ENCODE measurements around the gene USP11. TPM values are rescaled to one million over a fixed set of nuclear protein-coding genes. Genes with fewer than 3 reads are reported as not detected.

The USP11 gene
- total RNA-seq, 1 experiment from 2014 or later = 61.2 TPM

- ChIA-PET POLR2A (no interaction called here), CTCF (no interaction called here)
- Histone ChIP-seq H3K9me3 (no peaks in the 10 kb centered on the region), H3K4me1 (0 out of 2 replicates have a peak, but pooled peaks cover 3% of the 10 kb centered on the region), H3K27me3 (replicated peaks; ENCODE audit: control insufficient read depth, insufficient read depth, low read length) (no peaks in the 10 kb centered on the region), H3K36me3 (ENCODE audit: control insufficient read depth, insufficient read depth, low read length) (no peaks in the 10 kb centered on the region; the same call in none of the 2 replicates), H3K4me3 (ENCODE audit: low read depth, low read length) (no peak overlapping the region)
- Mint-ChIP-seq H3K9me3 (ENCODE audit: unreplicated experiment) (no peaks in the 10 kb centered on the region), H3K27me3 (ENCODE audit: insufficient read depth, unreplicated experiment) (no peaks in the 10 kb centered on the region), H3K4me1 (ENCODE audit: low read depth, unreplicated experiment) (no peaks in the 10 kb centered on the region), H3K36me3 (ENCODE audit: insufficient read depth, unreplicated experiment) (peaks cover 52% of the 10 kb centered on the region), H3K4me3 (ENCODE audit: unreplicated experiment) (no peak overlapping the region), H3K27ac (ENCODE audit: unreplicated experiment) (no peak overlapping the region)
- DNase-seq = no peak
- TF ChIP-seq CTCF (IDR thresholded peaks at IDR 0.05; ENCODE audit: insufficient read depth in 1 of 2, low read depth in 1 of 2, low read length in 1 of 2, severe bottlenecking in 1 of 2, unreplicated experiment in 1 of 2) = no peak
- TSS peak; percentile 48 for BruUV-seq (replicated peaks)
- intact Hi-C loops (cut with micrococcal nuclease; ENCODE audit: unreplicated experiment) = no loop called here
Measured at GRCh38 chrX:47186096-47186740, 46.6 kb upstream of the USP11 start.

DNA sequence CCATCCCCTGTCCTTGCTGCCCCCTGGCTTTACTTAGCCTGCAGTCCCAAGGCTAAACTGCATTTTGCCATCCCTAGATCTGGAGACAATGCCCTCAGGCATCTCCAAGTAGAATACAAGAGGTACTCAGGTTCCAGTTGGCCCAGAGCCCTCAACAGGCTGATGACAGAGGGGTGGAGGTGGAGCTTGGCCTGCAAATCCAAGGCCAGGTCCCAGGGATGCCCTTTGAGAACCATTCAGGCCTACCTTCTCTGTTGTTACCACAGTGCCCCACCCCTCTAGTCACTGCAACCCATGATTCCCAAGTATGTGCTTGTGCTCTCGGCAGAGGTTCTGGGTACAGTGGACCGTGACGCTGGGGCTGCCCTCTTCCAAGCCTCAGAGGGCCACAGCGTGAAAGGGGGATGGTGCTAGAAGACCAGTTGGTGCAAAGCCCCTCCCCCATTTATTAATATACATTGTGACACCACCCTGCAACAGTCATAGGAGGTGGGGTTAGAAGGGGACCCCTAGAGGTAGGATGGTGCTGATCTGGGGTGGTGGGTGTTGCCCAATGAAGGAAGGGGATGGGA is 45.6 kb upstream of the USP11 start:
- Mint-ChIP-seq H3K36me3 (ENCODE audit: insufficient read depth, unreplicated experiment) (peaks cover 45% of the 10 kb centered on the region), H3K27ac (ENCODE audit: unreplicated experiment) (no peak overlapping the region), H3K4me3 (ENCODE audit: unreplicated experiment) (no peak overlapping the region), H3K9me3 (ENCODE audit: unreplicated experiment) (no peaks in the 10 kb centered on the region), H3K4me1 (ENCODE audit: low read depth, unreplicated experiment) (no peaks in the 10 kb centered on the region), H3K27me3 (ENCODE audit: insufficient read depth, unreplicated experiment) (no peaks in the 10 kb centered on the region)
- CTCF ChIA-PET = no interaction called here
- POLR2A ChIA-PET = no interaction called here
- H3K27me3 ChIP-seq (replicated peaks; ENCODE audit: control insufficient read depth, insufficient read depth, low read length) = no peaks in the 10 kb centered on the region
- no peaks in the 10 kb centered on the region; the same call in none of the 2 replicates for H3K36me3 ChIP-seq (ENCODE audit: control insufficient read depth, insufficient read depth, low read length)
- no peak overlapping the region for H3K4me3 ChIP-seq (ENCODE audit: low read depth, low read length)
- H3K9me3 ChIP-seq = no peaks in the 10 kb centered on the region
- intact Hi-C loops (cut with micrococcal nuclease; ENCODE audit: unreplicated experiment) = no loop called here
- no TSS peak for BruUV-seq (replicated peaks)
- no peak for TF ChIP-seq CTCF (IDR thresholded peaks at IDR 0.05; ENCODE audit: insufficient read depth in 1 of 2, low read depth in 1 of 2, low read length in 1 of 2, severe bottlenecking in 1 of 2, unreplicated experiment in 1 of 2)
- 0 out of 2 replicates have a peak, but pooled peaks cover 3% of the 10 kb centered on the region for H3K4me1 ChIP-seq
- no peak for DNase-seq

DNA sequence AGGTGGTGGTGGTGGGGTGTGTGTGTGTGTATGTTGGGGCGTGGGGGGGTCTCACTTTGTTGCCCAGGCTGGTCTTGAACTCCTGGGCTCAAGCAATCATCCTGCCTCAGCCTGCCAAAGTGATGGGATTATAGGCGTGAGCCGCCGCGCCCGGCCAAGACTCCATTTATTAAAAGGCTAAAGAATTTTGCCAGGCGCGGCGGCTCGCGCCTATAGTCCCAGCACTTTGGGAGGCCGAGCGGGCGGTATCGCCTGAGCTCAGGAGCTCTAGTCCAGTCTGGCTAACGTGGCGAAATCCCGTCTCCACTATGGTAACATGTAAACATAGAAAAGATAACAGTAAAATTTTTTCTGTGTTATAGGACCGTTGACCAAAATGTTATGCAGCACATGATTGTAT is 42.9 kb upstream of the USP11 start:
- DNase-seq = no peak
- Mint-ChIP-seq H3K4me3 (ENCODE audit: unreplicated experiment) (no peak overlapping the region), H3K27me3 (ENCODE audit: insufficient read depth, unreplicated experiment) (no peaks in the 10 kb centered on the region), H3K27ac (ENCODE audit: unreplicated experiment) (no peak overlapping the region), H3K9me3 (ENCODE audit: unreplicated experiment) (no peaks in the 10 kb centered on the region), H3K36me3 (ENCODE audit: insufficient read depth, unreplicated experiment) (peaks cover 39% of the 10 kb centered on the region), H3K4me1 (ENCODE audit: low read depth, unreplicated experiment) (no peaks in the 10 kb centered on the region)
- ChIA-PET CTCF (no interaction called here), POLR2A (interaction anchor here (0.9 to 1.3 kb wide), 2 partner anchors 28 to 45 kb away, joined by 5 to 8 read pairs; partner anchors contain the start of genes NDUFB11 and RBM10)
- H3K9me3 ChIP-seq = no peaks in the 10 kb centered on the region
- H3K36me3 ChIP-seq (ENCODE audit: control insufficient read depth, insufficient read depth, low read length) = no peaks in the 10 kb centered on the region; the same call in 1 of the 2 replicates
- H3K4me1 ChIP-seq = 0 out of 2 replicates have a peak, but pooled peaks cover 3% of the 10 kb centered on the region
- intact Hi-C loops (cut with micrococcal nuclease; ENCODE audit: unreplicated experiment) = loop anchor here (5.0 to 10.0 kb wide), 2 partner anchors 292 to 455 kb away; partner anchors contain the start of gene ZNF41
- no peak for TF ChIP-seq CTCF (IDR thresholded peaks at IDR 0.05; ENCODE audit: insufficient read depth in 1 of 2, low read depth in 1 of 2, low read length in 1 of 2, severe bottlenecking in 1 of 2, unreplicated experiment in 1 of 2)
- BruUV-seq (replicated peaks) = no TSS peak
- no peaks in the 10 kb centered on the region for H3K27me3 ChIP-seq (replicated peaks; ENCODE audit: control insufficient read depth, insufficient read depth, low read length)
- no peak overlapping the region for H3K4me3 ChIP-seq (ENCODE audit: low read depth, low read length)

Measured in Caco-2 (cell line).